Effector CD8-positive, alpha-beta T cell (primary cell): Measurements from ENCODE around the gene SEC16B.

ENCODE experiments used
- DNase-seq: peaks from one replicate; lab custom pipeline; 2025; lab: John Stamatoyannopoulos, UW

SEC16B gene

DNA sequence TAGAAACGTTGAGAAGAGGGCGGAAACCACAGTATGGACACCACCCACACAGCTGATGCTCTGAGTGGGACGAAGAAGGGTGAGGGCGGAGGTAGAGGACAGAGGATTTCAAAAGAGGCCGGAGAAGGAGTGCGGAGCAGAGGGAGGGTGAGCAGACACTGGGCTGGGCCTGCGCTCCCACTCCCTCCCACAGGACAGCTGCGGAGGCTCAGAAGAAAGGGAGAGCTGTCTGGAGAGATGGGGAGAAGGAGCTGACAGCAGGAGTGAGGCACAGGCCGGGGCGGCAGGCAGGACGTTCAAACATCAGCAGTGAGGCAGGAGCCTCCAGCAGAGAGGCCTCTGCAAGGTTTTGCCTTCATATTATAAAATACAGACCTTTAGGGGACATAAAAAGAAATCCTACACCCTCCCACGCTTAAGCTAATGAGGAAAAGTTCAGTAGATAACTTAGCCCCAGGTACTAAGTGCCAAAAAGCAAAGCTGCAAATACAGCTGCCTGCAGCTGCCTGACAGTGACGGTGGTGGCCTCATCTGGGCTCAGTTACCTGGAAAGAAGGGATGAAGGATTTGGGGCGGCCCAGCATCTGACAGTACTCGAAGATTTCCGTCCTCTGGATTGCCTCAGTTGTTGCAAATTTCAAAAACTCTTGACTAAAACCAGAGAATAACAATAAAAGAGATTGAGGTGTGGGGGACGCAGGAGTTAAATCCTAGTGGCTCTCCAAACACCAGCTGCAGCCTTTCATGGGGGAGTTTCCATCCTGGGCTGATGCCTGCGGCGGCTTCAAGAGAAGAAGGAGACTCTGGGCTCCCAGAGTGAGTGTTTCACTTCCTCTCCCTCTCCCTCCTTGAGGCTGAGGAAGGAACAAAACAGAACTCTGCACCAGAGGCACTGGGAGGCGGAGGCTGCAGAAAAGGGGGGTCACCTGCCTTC, 25.6 kb downstream of the SEC16B start:
- DNase-seq, result no peak

DNA sequence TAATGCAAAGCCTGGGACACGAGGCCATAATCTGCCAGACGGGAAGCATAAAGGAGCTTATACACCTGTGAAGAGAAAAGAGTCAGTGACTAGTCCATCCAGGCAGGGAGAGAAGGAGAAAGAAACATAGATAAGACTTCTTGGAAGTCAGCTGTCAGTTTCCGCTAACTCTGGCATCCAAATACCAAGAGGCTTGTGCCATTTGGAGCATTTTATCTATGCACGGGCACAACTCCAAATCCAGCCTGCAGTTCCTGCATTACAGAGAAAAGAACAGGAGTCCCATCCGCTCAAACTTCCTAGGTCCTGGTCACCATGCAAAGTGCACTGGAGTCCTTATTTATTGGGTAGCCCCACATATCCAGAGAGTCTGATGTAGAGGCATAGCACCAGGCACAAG, 27.9 kb downstream of the SEC16B start:
- no peak for DNase-seq

DNA sequence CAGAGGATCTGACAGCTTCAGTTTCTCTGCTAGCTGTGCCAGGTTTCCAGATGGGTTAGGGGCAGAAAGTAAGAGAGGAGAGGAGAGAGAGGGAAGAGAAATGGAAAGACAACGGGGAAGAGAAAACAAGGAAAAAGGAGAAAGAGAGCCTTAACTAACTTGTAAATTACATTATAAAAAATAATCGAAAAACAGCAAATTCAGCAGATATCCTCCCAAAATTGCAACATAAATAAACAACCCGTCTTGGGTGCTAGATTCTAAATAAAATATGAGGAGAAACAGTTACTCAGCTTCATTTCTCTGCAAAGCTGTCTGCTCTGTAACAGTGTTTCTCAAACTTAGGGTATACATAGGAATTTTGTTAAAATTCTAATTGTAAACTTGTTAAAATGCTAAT, 29.2 kb downstream of the SEC16B start:
- DNase-seq, result no peak

DNA sequence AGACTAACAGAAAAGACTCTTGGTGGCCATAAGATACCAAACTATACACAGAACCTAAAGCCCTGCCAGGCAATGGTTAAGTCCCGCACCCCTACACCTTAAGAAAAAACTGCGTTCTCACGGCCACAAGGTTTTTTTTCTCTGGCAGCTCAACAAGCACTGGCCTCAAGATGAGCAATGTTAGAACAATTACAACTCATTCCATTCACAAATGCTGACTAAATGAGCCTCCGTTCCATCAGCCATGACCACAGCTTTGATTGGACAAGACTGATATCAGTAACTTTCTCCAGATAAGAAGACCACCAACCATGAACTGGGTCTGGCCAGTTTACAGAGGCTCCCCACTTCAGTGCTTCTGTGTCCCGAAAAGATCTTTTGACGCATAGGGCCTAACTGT, 31.9 kb downstream of the SEC16B start:
- DNase-seq, result no peak

DNA sequence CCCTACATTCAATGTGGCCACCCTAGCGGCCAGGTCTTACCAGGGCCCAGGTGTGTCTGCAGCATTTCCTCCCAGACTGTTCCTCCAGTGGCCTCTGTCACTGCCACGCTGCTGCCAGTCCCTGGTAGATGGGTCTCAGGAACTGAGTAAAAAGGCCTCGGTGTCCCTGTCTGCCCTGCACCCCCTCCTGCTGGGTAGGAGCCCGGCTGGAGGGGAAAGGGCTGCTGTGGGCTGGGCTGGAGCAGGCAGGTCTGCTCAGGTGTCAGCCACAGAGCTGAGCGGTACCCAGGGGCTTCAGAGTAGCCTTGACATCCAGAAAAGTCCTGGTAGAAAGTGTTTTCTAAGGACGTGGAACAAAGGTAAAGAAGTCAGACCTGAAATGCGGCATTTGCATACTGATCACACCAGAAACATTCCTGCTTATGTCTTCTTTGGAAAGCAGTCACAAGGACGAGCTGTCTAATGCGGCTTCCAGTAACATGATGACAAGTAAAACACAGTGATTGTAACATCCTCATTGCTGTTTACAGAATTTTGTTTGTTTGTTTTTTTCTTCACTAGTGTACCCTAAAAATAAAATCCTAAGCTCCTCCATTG, 32.6 kb downstream of the SEC16B start:
- DNase-seq, result no peak

DNA sequence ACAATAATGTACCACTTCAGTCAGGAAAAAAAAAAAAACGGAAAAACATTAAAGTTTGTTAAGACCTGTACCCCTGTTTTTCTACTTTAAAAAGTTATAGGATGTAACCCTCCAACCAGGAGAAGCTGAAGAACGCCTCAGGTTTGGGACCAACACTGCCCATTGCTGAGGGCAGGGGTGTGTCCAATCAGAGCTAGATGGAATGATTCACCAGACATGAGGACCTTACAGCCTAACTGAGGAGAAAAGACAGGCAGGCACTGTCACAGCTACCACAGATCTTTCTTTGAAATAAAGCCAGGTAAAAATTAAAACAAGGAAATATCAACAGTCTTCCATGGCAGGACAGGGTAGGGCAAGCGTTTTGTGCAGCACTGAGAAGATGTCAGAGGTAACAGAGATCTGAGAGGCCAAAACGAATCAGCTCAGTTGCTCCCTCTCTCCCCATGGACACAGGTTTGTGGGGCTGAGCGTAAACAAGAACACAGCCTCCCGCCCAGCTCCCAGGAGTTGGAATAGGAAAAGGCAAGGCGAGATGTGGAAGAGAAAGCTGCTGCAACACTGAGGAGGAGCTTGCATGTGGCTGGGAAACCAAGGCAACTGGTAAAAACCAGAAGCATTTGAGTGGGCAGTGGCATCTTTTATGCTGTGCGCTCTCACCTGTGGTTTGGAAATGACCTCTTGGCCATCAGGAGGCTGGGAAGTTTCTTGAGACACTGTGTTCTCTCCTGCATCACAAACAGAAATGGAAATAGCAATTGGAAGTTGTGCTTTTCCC, 34.0 kb downstream of the SEC16B start:
- DNase-seq, result no peak

DNA sequence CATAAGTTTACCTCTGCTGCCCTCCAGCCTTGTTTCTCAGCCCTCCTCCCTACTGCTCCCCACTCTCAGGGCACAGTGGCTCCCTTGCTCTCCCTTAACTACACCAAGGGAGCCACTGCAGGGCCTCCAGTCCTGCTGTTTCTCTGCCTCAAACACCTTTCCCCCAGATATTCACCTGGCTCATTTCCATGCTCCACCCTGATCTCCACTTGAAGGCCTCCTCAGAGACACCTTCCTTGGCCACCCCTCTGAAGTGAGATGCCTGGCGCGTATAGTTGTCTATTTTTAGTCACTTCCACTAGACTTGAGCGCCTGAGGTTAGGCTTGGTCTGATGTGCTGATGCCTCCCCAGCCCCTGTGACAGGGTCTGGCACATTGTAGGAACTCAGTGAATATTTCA, 34.9 kb downstream of the SEC16B start:
- no peak for DNase-seq

DNA sequence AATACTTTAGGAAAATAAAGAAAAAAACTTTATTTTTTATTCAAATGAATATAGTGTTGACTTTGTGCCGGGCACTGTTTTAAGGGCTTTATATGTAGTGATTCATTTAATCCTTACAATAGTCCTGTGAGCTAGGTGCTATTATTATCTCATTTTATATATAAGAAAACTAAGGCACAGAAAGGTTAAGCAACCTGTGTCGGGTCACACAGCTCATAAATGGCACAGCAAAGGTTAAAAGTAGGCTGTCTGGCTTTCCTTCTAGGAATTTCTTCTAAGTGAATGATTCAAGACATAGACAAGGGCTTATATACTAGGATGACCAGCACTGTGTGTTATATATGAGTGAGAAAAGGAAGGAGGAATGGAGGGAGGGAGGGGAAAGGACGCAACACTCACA, 35.4 kb downstream of the SEC16B start:
- no peak for DNase-seq

DNA sequence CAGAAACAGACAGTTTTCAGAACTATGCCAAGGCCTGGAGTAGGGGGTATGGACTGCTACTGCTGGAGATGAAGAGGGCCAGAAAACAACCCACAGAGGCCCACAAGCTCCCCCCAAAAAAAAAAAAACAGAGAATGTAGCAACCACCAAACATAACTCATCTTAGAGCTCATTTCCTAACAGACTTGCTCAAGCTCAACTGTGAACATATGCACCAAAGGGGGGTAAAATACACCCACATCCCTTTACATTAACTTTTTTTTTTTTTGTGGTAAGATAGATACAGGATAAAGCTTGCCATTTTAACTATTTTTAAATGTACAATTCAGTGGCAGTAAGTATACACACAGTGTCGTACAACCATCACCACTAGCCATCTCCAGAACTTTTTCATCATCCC, 36.0 kb downstream of the SEC16B start:
- DNase-seq, result no peak

DNA sequence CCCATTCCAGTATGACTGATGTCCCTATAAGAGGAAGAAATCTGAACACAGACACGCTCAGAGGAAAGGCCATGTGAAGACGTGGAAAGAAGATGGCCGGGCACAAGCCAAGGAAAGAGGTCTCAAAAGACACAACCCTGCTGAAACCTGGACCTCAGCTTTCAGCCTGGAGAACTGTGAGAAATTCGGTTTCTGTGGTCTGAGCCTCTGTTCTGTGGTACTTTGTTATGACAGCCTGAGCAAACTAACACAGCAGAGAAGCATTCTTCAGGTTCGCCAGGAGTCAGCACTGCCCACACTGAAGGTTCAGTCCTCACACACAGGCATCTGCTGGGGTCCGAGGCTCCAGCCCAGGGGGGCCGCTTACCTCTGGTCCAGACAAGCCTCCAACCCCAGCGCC, 37.7 kb downstream of the SEC16B start:
- DNase-seq, result no peak

DNA sequence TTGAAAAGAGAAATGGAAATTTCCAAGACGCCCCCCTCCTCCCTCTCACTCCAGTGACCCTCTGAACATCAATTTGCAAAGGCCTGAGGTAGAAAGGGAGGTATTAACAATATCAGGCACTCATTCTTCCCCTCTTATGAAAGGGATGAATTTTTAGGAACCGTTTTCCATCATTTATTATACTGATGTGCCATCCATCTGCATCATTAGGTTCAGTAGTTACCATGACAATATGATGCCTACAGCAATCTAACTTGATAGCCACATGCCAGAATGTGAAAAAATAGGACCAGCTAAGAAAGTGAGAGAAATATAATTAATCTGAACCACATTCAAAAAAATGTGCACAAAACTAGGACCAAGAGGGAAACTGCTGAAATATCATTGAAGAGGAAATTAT, 40.9 kb downstream of the SEC16B start:
- no peak for DNase-seq

DNA sequence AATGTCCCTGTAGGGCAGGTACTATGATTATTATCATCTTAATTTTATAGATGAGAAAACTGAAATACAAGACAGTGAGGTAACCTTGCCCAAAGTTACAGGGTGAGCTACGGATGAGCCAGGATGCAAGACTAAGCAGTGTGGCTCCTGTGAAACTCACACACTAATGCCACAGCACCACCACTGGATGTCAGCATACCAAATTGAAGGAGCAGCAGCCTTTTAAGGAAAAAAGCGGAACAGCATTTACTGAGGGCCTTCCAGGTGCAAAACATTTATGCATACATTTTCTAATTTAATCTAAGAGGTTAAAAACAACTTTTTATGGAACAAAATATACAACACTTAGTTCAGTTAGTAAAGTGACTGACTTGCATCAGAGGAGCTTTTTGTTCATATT, 41.7 kb downstream of the SEC16B start:
- no peak for DNase-seq

DNA sequence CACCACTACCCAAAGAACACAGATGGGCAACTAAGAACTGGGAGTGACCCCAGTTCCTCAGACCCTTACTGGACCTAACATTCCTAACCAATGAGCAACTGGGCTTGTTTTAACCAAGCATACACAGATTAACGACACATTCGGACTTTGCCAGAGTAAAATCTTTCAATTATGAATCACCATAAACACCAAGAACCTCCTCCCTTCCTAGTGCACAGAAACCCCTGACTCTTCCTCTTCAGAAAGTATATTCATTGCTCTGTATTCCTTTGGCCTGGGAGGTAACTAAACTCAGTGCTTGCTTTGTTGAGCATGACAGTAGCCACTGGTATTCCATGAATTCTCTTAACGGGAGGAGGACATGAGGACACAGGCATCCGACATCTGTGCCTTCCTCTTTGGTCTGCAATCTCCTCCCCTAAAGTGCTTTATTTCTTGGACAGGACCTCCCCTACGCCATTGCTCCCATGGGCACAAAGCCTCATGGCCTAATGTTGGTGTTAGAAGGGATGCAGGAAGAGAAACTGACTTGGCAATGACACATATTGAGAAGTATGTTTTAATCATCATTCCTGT, 42.7 kb downstream of the SEC16B start:
- no peak for DNase-seq

DNA sequence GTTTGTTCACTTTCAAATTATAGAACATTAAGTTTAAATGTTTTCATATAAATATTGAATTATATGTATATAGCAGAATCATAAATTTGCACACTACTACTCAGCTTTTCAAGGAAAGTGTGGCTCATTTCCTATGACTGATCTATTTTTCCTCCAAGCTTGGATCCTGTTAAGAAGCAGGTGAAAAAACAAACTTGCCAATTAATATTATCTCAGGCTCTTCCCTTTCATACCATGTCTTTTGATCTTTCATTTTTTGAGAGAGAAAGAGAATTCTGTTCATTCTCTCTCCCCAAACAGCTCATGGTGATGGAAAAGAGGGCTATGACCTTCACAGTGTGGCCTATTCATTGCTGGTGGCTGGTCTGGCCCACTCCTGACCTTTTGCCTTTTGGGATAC, 43.7 kb downstream of the SEC16B start:
- no peak for DNase-seq

DNA sequence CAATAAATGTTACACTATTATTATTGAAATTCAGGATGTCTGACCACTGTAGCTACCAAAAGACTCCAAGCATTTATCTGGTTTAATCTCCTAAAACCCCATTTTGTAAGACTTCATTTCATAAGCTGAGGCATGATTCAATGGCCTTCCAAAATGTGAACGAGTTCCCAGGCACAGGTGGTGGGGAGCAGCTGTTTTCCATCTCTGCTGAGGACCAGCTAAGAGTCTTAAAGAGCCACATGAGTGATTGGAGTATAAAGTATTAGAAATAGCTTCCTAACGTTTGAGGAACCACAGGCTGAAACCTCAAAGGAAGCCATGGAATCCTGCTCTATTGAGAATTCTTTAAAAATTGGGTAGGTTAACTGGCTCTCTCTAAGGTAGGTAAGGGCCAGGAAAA, 44.9 kb downstream of the SEC16B start:
- DNase-seq, result no peak

DNA sequence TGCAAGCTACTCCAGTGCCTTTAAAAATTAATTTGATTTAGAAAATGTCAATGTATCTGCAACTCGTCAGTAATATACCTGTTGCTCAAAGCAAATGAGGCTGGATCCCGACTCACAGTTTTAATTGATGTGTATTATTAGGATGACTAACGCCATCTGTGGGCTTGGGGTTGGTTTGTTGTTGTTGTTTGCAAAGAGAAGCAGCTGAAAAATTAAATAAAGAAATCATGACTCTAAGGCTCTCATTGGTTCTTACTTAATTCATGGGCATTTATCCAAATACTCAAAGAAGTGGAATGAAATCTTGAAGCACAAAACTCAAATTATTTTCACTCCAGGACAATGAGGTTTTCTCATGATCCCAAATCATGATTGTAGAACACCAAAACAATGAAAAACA, 46.4 kb downstream of the SEC16B start:
- no peak for DNase-seq

DNA sequence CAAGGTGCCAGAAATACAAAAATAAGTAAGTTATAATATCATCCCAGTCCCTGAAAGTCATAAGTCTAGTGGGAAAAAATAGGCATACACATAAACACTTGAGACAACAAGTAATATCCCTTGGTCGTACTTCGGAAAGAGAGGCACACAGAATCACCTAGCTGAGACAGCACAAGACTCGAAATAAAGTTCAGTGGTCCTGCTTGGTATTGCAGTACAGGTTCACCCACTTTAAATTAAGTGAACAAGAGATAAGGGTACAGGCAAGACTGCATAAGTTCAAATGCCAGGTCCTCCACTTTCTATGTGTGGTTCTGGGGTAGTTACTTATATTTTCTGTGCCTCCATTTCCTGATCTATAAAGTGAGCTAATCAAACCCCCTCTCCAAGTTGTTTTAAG, 47.6 kb downstream of the SEC16B start:
- DNase-seq, result no peak

DNA sequence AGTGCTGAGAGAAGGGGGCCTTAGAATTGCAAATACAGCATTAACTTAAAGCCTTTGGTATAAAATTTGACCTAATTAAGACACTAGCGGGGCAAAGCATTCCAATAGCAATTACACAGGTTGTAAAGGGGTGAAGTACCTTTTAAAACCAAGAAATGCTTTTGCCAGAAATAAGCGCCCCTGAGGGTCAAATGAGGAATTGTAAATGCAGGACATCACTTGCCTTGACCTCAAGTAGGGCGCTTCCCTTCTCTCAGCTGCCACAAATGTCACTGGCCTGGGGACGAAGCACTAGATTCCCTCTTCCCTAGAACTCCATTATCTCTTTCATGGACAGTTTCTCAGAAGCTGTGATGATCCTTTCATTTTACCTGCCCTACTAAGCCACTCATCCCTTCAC, 48.3 kb downstream of the SEC16B start:
- no peak for DNase-seq

DNA sequence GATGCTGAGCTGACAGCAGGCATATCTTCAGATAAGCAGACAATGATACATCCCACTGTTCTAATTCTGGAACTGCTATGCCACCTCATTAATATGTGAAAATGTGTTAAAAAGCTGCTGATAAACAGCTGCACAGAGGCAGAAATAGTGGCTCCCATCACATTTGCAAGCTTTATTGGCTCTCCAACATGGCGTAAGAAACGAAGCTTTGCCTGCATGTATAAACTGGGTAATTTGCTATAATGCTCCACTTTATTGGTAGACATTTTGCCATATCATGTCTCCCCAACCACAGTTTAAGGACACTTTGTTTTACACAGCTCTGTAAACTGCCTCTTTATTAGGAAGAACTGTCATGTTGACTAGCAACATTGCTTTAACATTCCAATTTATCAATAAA, 49.8 kb downstream of the SEC16B start:
- no peak for DNase-seq

DNA sequence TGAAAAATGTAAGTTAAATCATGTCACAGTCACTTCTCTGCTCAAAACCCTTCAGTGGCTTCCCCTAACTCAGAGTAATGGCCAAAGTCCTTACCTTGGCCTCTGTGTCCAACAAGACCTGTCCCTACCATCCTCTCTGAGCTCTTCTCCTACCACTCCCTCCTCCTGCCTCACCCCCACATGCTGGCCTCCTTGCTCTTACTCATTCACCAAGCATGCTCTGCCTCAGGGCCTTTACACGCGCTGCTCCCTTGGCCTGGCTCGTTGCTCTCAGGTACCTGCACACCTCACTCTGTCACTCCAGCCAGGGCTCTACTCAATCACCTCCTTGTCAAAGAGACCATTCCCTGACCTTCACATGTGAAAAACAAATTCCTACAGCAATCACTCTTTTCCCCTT, 54.2 kb downstream of the SEC16B start:
- no peak for DNase-seq

DNA sequence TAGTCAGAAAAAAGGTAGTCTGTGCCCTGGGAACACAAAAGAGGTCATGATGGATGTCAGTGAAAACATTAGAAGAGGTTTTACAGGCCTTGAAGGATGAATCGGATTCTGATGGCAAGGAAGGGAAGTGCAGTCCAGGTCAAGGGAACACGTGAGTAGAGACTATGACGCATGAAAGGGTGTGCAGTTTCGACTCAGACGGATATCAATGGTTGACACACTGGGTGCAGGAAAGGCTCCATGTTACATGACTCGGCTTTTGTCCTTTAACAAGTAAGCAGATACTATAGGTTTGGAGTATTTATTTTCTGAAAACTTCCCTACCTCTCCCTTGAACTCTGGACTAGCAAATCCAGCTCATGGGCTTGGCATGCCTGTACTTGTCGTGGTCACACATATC, 55.3 kb downstream of the SEC16B start:
- DNase-seq, result no peak

DNA sequence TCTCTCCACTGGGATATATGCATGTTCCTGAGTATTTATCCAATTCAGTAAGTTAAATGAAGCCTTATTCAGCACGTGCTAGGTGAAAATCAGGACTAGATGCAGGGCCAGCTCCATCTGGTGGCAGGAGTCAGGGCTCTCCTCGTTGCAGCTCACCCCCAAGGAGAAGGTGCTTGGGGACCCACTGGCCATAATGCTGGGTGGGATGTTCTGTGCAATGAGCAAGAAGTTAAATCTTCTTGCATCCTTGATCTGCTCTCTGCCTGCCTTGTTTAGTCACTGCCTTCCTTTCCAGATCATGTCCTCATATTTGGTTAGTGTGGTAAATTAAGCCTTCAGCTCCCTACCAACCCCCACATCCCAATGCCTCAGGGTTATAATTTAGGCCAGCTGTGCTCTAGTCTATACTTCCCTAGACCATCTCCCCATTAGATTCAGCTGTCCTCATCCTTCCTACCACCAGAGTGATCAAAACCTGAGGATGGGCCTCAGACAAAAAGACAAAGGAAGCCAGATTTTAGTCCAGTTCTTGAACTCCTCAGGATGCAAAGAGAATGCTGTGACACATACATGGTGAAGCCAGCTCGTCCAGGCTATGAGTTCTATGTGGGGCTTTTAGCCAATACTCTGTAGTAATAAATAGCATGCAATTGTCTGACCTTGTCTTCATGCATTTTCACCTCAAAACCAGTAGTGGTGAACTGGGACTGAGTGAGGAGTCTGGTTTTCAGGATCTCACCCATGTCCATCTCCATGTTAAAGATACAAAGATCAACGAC, 55.9 kb downstream of the SEC16B start:
- no peak for DNase-seq
